OCI-LY7 (cell line): ENCODE data around the gene BRIP1. TPM values are rescaled to one million over a fixed set of nuclear protein-coding genes. Genes with fewer than 3 reads are reported as not detected.

Experiments used
- BruUV-seq: library from RNA; stranded (reverse); fragments of 400-500 nt; replicated peaks from 2 replicates; lab custom pipeline; 2021; lab: Mats Ljungman, UMichigan
- CTCF ChIA-PET: fragments of 300-600 bp; sonication (Branson Sonifier 250); formaldehyde crosslinking; loops from one replicate; lab custom pipeline; 2022; ENCODE audit warnings: antibody characterized with exemption; ENCODE audit not compliant: unreplicated experiment; lab: Charles Lee
- POLR2A ChIA-PET: fragments of 300-600 bp; sonication (Branson Sonifier 250); formaldehyde crosslinking; loops from one replicate; lab custom pipeline; 2022; ENCODE audit warnings: antibody characterized with exemption; lab: Charles Lee
- DNase-seq: peaks from one replicate; pipeline ENCODE4 v3.0.0-alpha.2; 2015; ENCODE audit warnings: low spot score
- H2AFZ ChIP-seq: fragments of 200-600 bp; sonication (generic), shearing (Covaris generic); 2 replicates; pipeline ENCODE4 v1.6.1; 2014; ENCODE audit warnings: mild to moderate bottlenecking, antibody characterized with exemption, low read length, moderate library complexity
- H3K27ac ChIP-seq: fragments of 200-600 bp; sonication (generic); 2 replicates; pipeline ENCODE4 v1.5.1; 2014; ENCODE audit warnings: mixed run types, low read depth, mild to moderate bottlenecking, moderate library complexity, low read length, inconsistent platforms; ENCODE audit not compliant: poor library complexity, severe bottlenecking
- H3K36me3 ChIP-seq: fragments of 200-600 bp; sonication (generic); 2 replicates; pipeline ENCODE4 v1.6.1; 2014; ENCODE audit warnings: mild to moderate bottlenecking, antibody characterized with exemption, low read length, moderate library complexity, mixed read lengths; ENCODE audit not compliant: insufficient read depth
- H3K4me1 ChIP-seq: fragments of 200-600 bp; sonication (generic); 2 replicates; pipeline ENCODE4 v1.5.1; 2014; ENCODE audit warnings: mild to moderate bottlenecking, low read length; ENCODE audit not compliant: insufficient read depth, poor library complexity, severe bottlenecking
- H3K4me2 ChIP-seq: fragments of 200-600 bp; sonication (generic); 2 replicates; pipeline ENCODE4 v1.6.1; 2014; ENCODE audit warnings: mild to moderate bottlenecking, low read length
- H3K4me3 ChIP-seq: fragments of 200-600 bp; sonication (generic); 2 replicates; pipeline ENCODE4 v1.5.1; 2014; ENCODE audit warnings: mild to moderate bottlenecking, low read depth, low read length; ENCODE audit not compliant: poor library complexity, severe bottlenecking
- H3K79me2 ChIP-seq: fragments of 200-600 bp; sonication (generic); 2 replicates; pipeline ENCODE4 v1.6.1; 2016; ENCODE audit warnings: low read depth, mild to moderate bottlenecking, low read length, moderate library complexity, mixed read lengths; ENCODE audit not compliant: insufficient read depth
- H3K9me2 ChIP-seq: fragments of 200-600 bp; sonication (generic); 2 replicates; pipeline ENCODE4 v1.6.1; 2016; ENCODE audit warnings: mild to moderate bottlenecking, low read length, mixed read lengths; ENCODE audit not compliant: insufficient read depth
- H3K9me3 ChIP-seq: fragments of 200-600 bp; sonication (generic); 2 replicates; pipeline ENCODE4 v1.6.1; 2014; ENCODE audit warnings: mild to moderate bottlenecking, mixed run types, low read length, mixed read lengths
- H4K20me1 ChIP-seq: fragments of 200-600 bp; sonication (generic); 2 replicates; pipeline ENCODE4 v1.6.1; 2014; ENCODE audit warnings: mild to moderate bottlenecking, antibody characterized with exemption, low read length, moderate library complexity, mixed read lengths; ENCODE audit not compliant: insufficient read depth
- EZH2phosphoT487 ChIP-seq: fragments of 200-600 bp; sonication (generic); IDR thresholded peaks from 2 replicates; pipeline ENCODE4 v1.6.1; 2018; ENCODE audit warnings: low read depth, borderline replicate concordance, mild to moderate bottlenecking, mixed run types, antibody characterized with exemption, low read length, moderate library complexity, mixed read lengths
- intact Hi-C: fragments of 100-400 bp; cut with micrococcal nuclease; formaldehyde crosslinking; loops from one replicate; pipeline ENCODE4 v1.10.0; 2022; ENCODE audit not compliant: unreplicated experiment
- total RNA-seq, 2 experiments: library from RNA; depleted of rRNA in 1 of 2; stranded (reverse); fragments of >200 nt in 1 of 2; shearing (Covaris generic) in 1 of 2; gene quantifications; 2 replicates each; pipeline ENCODE4 v1.2.3, GENCODE V29; 2014 to 2022
- TF ChIP-seq, protein P1 (sequence below): fragments of 200-600 bp; sonication (generic); conservative IDR thresholded peaks from 2 replicates; pipeline ENCODE4 v1.5.1; 2014; ENCODE audit warnings: mild to moderate bottlenecking, antibody characterized with exemption, low read length, moderate library complexity, mixed read lengths

The BRIP1 gene
- total RNA-seq, 2 experiments from 2014 or later, result 32.5 to 33.8 TPM

DNA sequence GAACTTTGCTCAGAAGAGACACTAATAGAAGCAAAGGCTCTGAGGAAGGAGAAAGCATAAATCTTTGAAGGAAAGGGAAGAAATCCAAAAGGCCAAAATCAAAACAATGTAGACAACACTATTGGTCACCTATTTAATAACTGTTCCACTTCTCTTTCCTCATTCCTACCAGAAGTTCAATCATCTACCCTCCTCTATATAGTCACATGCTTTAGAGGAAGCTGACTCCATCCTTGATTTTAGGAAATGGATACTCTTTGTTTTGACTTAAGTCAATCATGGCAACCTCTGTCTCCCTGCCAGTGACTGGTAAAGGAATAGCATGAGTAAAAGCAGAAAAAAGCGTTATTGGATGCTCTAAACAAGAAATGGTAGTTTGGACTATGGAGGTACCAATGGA lies 7.3 kb downstream of the BRIP1 start:
- Histone ChIP-seq H3K27ac (no peak overlapping the region), H3K4me1 (peaks cover 14% of the 10 kb centered on the region), H2AFZ (no peak overlapping the region), H3K4me3 (no peak overlapping the region), H3K4me2 (no peak overlapping the region), H3K79me2 (peaks cover 49% of the 10 kb centered on the region), H3K9me2 (no peaks in the 10 kb centered on the region), H4K20me1 (peaks cover 6% of the 10 kb centered on the region; the same call in 1 of the 2 replicates), H3K9me3 (no peaks in the 10 kb centered on the region), H3K36me3 (peaks cover 94% of the 10 kb centered on the region)
- no peak for TF ChIP-seq EZH2phosphoT487
- TF ChIP-seq, protein P1, sequence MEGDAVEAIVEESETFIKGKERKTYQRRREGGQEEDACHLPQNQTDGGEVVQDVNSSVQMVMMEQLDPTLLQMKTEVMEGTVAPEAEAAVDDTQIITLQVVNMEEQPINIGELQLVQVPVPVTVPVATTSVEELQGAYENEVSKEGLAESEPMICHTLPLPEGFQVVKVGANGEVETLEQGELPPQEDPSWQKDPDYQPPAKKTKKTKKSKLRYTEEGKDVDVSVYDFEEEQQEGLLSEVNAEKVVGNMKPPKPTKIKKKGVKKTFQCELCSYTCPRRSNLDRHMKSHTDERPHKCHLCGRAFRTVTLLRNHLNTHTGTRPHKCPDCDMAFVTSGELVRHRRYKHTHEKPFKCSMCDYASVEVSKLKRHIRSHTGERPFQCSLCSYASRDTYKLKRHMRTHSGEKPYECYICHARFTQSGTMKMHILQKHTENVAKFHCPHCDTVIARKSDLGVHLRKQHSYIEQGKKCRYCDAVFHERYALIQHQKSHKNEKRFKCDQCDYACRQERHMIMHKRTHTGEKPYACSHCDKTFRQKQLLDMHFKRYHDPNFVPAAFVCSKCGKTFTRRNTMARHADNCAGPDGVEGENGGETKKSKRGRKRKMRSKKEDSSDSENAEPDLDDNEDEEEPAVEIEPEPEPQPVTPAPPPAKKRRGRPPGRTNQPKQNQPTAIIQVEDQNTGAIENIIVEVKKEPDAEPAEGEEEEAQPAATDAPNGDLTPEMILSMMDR, result no peak
- no peak for DNase-seq
- ChIA-PET CTCF (no interaction called here), POLR2A (no interaction called here)
- BruUV-seq, result no TSS peak
- intact Hi-C loops, result no loop called here

DNA sequence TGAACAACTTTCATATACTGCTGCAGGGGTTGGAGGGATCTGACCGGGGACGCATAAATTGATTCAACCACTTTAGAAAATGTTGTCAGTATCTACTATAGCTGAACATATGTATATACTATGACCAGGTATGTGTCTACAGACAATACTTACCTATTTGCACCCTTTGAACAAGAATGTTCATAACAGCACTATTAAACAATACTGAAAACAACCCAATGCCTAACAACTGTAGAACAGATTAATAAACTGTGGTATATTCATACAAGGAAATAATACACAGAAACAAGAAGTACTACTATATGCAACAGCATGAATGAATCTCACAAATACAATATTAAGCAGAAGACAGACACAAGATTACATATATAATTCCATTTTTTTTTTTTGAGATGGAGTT lies 10.5 kb downstream of the BRIP1 start:
- H3K4me1 ChIP-seq, result no peaks in the 10 kb centered on the region
- no peaks in the 10 kb centered on the region for H3K9me2 ChIP-seq
- ChIA-PET CTCF (no interaction called here), POLR2A (interaction anchor here (0.6 kb wide), 1 partner anchor 47 kb away, joined by 5 read pairs; no protein-coding TSS in a partner anchor)
- 0 out of 2 replicates have a peak, but pooled peaks cover 6% of the 10 kb centered on the region for H4K20me1 ChIP-seq
- H3K4me2 ChIP-seq, result no peak overlapping the region
- H3K79me2 ChIP-seq, result peaks cover 25% of the 10 kb centered on the region
- no peak overlapping the region for H3K27ac ChIP-seq
- no peak overlapping the region for H2AFZ ChIP-seq
- peaks cover 95% of the 10 kb centered on the region for H3K36me3 ChIP-seq
- intact Hi-C loops, result no loop called here
- DNase-seq, result no peak
- no peak overlapping the region for H3K4me3 ChIP-seq
- no TSS peak for BruUV-seq
- no peak for TF ChIP-seq EZH2phosphoT487
- no peaks in the 10 kb centered on the region for H3K9me3 ChIP-seq

DNA sequence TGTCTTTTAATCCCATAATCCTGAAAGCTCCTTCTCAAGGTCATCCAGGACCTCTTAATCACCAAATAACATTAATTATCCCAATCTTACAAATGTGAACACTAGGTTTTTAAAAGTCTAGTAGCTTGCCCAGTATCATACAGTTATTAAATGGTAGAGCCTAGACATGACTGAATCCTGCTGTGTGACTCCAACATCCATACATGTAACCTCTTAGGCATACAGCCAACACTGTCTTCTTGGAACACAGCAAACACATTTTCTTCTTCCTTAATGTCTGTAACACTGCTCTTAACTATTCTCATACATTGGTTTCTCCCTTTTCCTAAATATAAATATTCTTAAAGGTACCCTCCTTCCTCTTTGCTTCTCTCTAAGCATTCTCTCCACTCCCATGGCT lies 13.7 kb downstream of the BRIP1 start:
- Histone ChIP-seq H3K4me2 (no peak overlapping the region), H3K9me3 (no peaks in the 10 kb centered on the region), H3K36me3 (peaks cover 97% of the 10 kb centered on the region), H3K79me2 (peaks cover 13% of the 10 kb centered on the region), H4K20me1 (0 out of 2 replicates have a peak, but pooled peaks cover 6% of the 10 kb centered on the region), H3K27ac (no peak overlapping the region), H2AFZ (no peak overlapping the region), H3K4me1 (no peaks in the 10 kb centered on the region), H3K4me3 (no peak overlapping the region), H3K9me2 (no peaks in the 10 kb centered on the region)
- ChIA-PET POLR2A (no interaction called here), CTCF (no interaction called here)
- TF ChIP-seq, protein P1, result no peak
- TF ChIP-seq EZH2phosphoT487, result no peak
- no TSS peak for BruUV-seq
- intact Hi-C loops, result no loop called here
- no peak for DNase-seq
